ENCODE data around the gene SH3BP1. TPM values are rescaled to one million over a fixed set of nuclear protein-coding genes. Genes with fewer than 3 reads are reported as not detected.
A peak's percentile ranks its signal among the peaks of the same experiment; 100 is the strongest.

The SH3BP1 gene
- total and polyA plus RNA-seq, 4 donors: 3.6 to 8.8 (median 5.8) TPM

- H3K4me1 ChIP-seq (ENCODE audit: control insufficient read depth, insufficient read depth, low read length): peaks cover 58% of the 10 kb centered on the region
Measured at GRCh38 chr22:37663521-37664140, 24.2 kb downstream of the SH3BP1 start.

GRCh38 chr22:37664249-37665101 lies 25.0 kb downstream of the SH3BP1 start:
- no peaks in the 10 kb centered on the region for H3K9me3 ChIP-seq (ENCODE audit: control insufficient read depth, insufficient read depth, low read length)
- peak in 3 of 6 donors; percentile 40 to 82 (median 73) for DNase-seq (ENCODE audit: low read depth in 4 of 6, low spot score in 6 of 6)
- peaks cover 34% of the 10 kb centered on the region for H3K36me3 ChIP-seq (ENCODE audit: control insufficient read depth, insufficient read depth, low read length)
- peak overlapping the region; percentile 81 for H3K27ac ChIP-seq (ENCODE audit: low read depth, low read length)
- 48% methylated on average over 14 of the region's 16 CpGs for WGBS (ENCODE audit: insufficient coverage)
- no peaks in the 10 kb centered on the region for H3K27me3 ChIP-seq (ENCODE audit: control insufficient read depth, insufficient read depth, low read length)
- no peak overlapping the region for H3K4me3 ChIP-seq (ENCODE audit: low read depth, low read length)
- peaks cover 54% of the 10 kb centered on the region for H3K4me1 ChIP-seq (ENCODE audit: control insufficient read depth, insufficient read depth, low read length)

More at GRCh38 chr22:37663521-37664140, 24.2 kb downstream of the SH3BP1 start:
- peak overlapping the region; percentile 81 for H3K27ac ChIP-seq (ENCODE audit: low read depth, low read length)
- DNase-seq (ENCODE audit: low read depth in 4 of 6, low spot score in 6 of 6): no peak
- no peak overlapping the region for H3K4me3 ChIP-seq (ENCODE audit: low read depth, low read length)
- 83% methylated on average over 11 of the region's 16 CpGs for WGBS (ENCODE audit: insufficient coverage)
- peaks cover 34% of the 10 kb centered on the region for H3K36me3 ChIP-seq (ENCODE audit: control insufficient read depth, insufficient read depth, low read length)
- H3K27me3 ChIP-seq (ENCODE audit: control insufficient read depth, insufficient read depth, low read length): no peaks in the 10 kb centered on the region
- no peaks in the 10 kb centered on the region for H3K9me3 ChIP-seq (ENCODE audit: control insufficient read depth, insufficient read depth, low read length)

- Histone ChIP-seq H3K27ac (ENCODE audit: low read depth, low read length) (peak overlapping the region; percentile 81), H3K4me1 (ENCODE audit: control insufficient read depth, insufficient read depth, low read length) (peaks cover 44% of the 10 kb centered on the region), H3K4me3 (ENCODE audit: low read depth, low read length) (no peak overlapping the region), H3K9me3 (ENCODE audit: control insufficient read depth, insufficient read depth, low read length) (no peaks in the 10 kb centered on the region), H3K27me3 (ENCODE audit: control insufficient read depth, insufficient read depth, low read length) (no peaks in the 10 kb centered on the region), H3K36me3 (ENCODE audit: control insufficient read depth, insufficient read depth, low read length) (peaks cover 34% of the 10 kb centered on the region)
- DNase-seq (ENCODE audit: low read depth in 4 of 6, low spot score in 6 of 6): no peak
- WGBS (ENCODE audit: insufficient coverage): 93% methylated on average over 24 of the region's 24 CpGs
Measured at GRCh38 chr22:37665487-37665886, 26.0 kb downstream of the SH3BP1 start.

- peaks cover 26% of the 10 kb centered on the region for H3K4me1 ChIP-seq (ENCODE audit: control insufficient read depth, insufficient read depth, low read length)
- H3K27ac ChIP-seq (ENCODE audit: low read depth, low read length): no peak overlapping the region
- H3K27me3 ChIP-seq (ENCODE audit: control insufficient read depth, insufficient read depth, low read length): no peaks in the 10 kb centered on the region
- no peaks in the 10 kb centered on the region for H3K9me3 ChIP-seq (ENCODE audit: control insufficient read depth, insufficient read depth, low read length)
- no peak for DNase-seq (ENCODE audit: low read depth in 4 of 6, low spot score in 6 of 6)
- peaks cover 44% of the 10 kb centered on the region for H3K36me3 ChIP-seq (ENCODE audit: control insufficient read depth, insufficient read depth, low read length)
- H3K4me3 ChIP-seq (ENCODE audit: low read depth, low read length): no peak overlapping the region
- WGBS (ENCODE audit: insufficient coverage): 96% methylated on average over 3 of the region's 6 CpGs
Measured at GRCh38 chr22:37669586-37669985, 30.1 kb downstream of the SH3BP1 start.

- H3K9me3 ChIP-seq (ENCODE audit: control insufficient read depth, insufficient read depth, low read length): no peaks in the 10 kb centered on the region
- H3K4me3 ChIP-seq (ENCODE audit: low read depth, low read length): no peak overlapping the region
- H3K36me3 ChIP-seq (ENCODE audit: control insufficient read depth, insufficient read depth, low read length): peaks cover 17% of the 10 kb centered on the region
- 68% methylated on average over 9 of the region's 15 CpGs for WGBS (ENCODE audit: insufficient coverage)
- no peak overlapping the region for H3K27ac ChIP-seq (ENCODE audit: low read depth, low read length)
- no peak for DNase-seq (ENCODE audit: low read depth in 4 of 6, low spot score in 6 of 6)
- H3K4me1 ChIP-seq (ENCODE audit: control insufficient read depth, insufficient read depth, low read length): peaks cover 33% of the 10 kb centered on the region
- H3K27me3 ChIP-seq (ENCODE audit: control insufficient read depth, insufficient read depth, low read length): peaks cover 2% of the 10 kb centered on the region
Measured at GRCh38 chr22:37672206-37672919, 32.9 kb downstream of the SH3BP1 start.

GRCh38 chr22:37672920-37673455 lies 33.5 kb downstream of the SH3BP1 start:
- Histone ChIP-seq H3K4me1 (ENCODE audit: control insufficient read depth, insufficient read depth, low read length) (peaks cover 36% of the 10 kb centered on the region), H3K9me3 (ENCODE audit: control insufficient read depth, insufficient read depth, low read length) (no peaks in the 10 kb centered on the region), H3K27ac (ENCODE audit: low read depth, low read length) (no peak overlapping the region)

GRCh38 chr22:37674248-37674647 lies 34.8 kb downstream of the SH3BP1 start:
- DNase-seq (ENCODE audit: low read depth in 4 of 6, low spot score in 6 of 6): no peak
- H3K4me1 ChIP-seq (ENCODE audit: control insufficient read depth, insufficient read depth, low read length): peaks cover 36% of the 10 kb centered on the region
- 100% methylated on average over 6 of the region's 12 CpGs for WGBS (ENCODE audit: insufficient coverage)
- H3K36me3 ChIP-seq (ENCODE audit: control insufficient read depth, insufficient read depth, low read length): peaks cover 14% of the 10 kb centered on the region
- peak overlapping the region; percentile 97 for H3K27ac ChIP-seq (ENCODE audit: low read depth, low read length)
- H3K9me3 ChIP-seq (ENCODE audit: control insufficient read depth, insufficient read depth, low read length): no peaks in the 10 kb centered on the region
- H3K27me3 ChIP-seq (ENCODE audit: control insufficient read depth, insufficient read depth, low read length): peaks cover 2% of the 10 kb centered on the region
- H3K4me3 ChIP-seq (ENCODE audit: low read depth, low read length): no peak overlapping the region

More at GRCh38 chr22:37672920-37673455, 33.5 kb downstream of the SH3BP1 start:
- no peak for DNase-seq (ENCODE audit: low read depth in 4 of 6, low spot score in 6 of 6)
- Histone ChIP-seq H3K4me3 (ENCODE audit: low read depth, low read length) (no peak overlapping the region), H3K27me3 (ENCODE audit: control insufficient read depth, insufficient read depth, low read length) (peaks cover 2% of the 10 kb centered on the region), H3K36me3 (ENCODE audit: control insufficient read depth, insufficient read depth, low read length) (peaks cover 11% of the 10 kb centered on the region)
- WGBS (ENCODE audit: insufficient coverage): 64% methylated on average over 6 of the region's 11 CpGs

- H3K4me1 ChIP-seq (ENCODE audit: control insufficient read depth, insufficient read depth, low read length): peaks cover 36% of the 10 kb centered on the region
- peak within 1 kb of the TSS; percentile 97 for H3K27ac ChIP-seq (ENCODE audit: low read depth, low read length)
- peak in 3 of 6 donors; percentile 61 to 94 (median 80) for DNase-seq (ENCODE audit: low read depth in 4 of 6, low spot score in 6 of 6)
- H3K27me3 ChIP-seq (ENCODE audit: control insufficient read depth, insufficient read depth, low read length): peaks cover 2% of the 10 kb centered on the region
- H3K4me3 ChIP-seq (ENCODE audit: low read depth, low read length): peak within 1 kb of the TSS; percentile 68
- H3K9me3 ChIP-seq (ENCODE audit: control insufficient read depth, insufficient read depth, low read length): no peaks in the 10 kb centered on the region
- H3K36me3 ChIP-seq (ENCODE audit: control insufficient read depth, insufficient read depth, low read length): peaks cover 14% of the 10 kb centered on the region
- 21% methylated on average over 32 of the region's 34 CpGs for WGBS (ENCODE audit: insufficient coverage)
Measured at GRCh38 chr22:37674951-37675929, 35.8 kb downstream of the SH3BP1 start, which contains the start of gene LGALS1. TSS of gene LGALS1 (plus strand) at chr22:37675636. CDS start at chr22:37675703, 67 bp downstream.
